Nucleus accumbens (tissue), 56 donors: ENCODE measurements around the gene ATAD1.
"Not testable (repeated sequence)": the region's sequence is repeated elsewhere in the genome, so short reads cannot be mapped to it uniquely, and the experiment has no call there.

ENCODE experiments used
- DNase-seq, 56 donors: peaks; one replicate each; lab custom pipeline; 2025; lab: John Stamatoyannopoulos, UW

Gene ATAD1

DNA sequence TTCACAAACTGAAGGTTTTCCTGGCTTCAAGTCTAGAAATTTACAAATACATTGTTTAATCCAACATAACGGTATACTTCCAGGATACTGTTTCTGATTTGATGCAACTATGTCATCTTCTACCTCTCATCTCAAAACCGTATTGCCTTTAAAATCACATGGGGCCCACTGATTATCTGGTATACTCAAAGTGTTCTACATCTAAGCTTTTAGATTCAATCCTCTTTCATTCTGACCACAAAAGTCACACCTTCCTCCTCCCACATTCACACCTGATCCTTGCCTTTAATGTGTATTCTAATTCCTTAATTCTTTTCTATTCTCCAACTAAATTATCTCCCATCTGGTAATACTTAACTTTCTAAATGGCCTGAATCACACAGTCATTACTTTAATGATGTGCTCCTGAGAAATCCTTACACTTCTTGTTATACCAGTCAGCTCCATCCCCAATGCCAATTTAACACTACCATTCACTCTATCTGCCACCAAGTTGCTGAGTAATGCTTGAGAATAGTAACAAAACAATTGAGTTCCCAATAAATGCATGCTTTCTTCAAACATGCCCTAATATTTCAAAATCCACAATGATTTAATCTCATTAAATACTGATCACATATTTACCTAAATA lies 13.0 kb downstream of the ATAD1 start:
- no peak for DNase-seq

DNA sequence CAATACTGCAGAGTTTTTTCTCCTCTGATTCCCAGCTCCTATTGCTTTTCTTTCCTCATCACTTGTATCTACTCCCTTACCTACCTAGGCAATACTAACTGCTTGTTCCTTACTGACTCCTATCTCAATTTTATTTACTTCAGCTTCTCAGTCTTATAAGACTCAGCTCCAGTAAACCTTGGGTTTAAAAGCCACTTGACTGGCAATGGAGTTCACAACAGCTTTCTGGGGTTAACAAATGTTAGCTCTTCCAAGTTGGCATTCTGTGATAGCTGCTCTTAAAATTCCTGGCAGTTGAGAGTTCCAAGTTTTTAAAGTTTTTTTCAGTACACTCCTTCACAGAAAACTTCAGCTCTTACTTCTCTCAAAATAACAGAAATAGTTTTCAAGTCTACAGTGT lies 14.2 kb downstream of the ATAD1 start:
- no peak for DNase-seq

DNA sequence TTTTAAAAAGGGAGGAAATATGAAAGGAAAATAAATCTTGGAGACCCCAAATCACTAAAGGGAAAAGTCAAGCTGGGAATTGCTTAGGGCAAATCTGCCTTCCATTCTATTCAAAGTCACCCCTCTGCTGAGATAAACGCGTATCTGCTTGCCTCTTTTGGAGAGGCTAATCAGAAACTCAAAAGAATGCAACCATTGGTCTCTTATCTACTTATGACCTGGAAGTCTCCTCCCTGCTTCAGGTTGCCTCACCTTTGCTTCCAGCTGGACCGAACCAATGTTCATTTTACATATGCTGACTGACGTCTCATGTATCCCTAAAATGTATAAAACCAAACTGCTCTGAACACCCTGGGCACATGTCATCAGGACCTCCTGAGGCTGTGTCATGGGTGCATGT lies 14.7 kb downstream of the ATAD1 start:
- DNase-seq: no peak

DNA sequence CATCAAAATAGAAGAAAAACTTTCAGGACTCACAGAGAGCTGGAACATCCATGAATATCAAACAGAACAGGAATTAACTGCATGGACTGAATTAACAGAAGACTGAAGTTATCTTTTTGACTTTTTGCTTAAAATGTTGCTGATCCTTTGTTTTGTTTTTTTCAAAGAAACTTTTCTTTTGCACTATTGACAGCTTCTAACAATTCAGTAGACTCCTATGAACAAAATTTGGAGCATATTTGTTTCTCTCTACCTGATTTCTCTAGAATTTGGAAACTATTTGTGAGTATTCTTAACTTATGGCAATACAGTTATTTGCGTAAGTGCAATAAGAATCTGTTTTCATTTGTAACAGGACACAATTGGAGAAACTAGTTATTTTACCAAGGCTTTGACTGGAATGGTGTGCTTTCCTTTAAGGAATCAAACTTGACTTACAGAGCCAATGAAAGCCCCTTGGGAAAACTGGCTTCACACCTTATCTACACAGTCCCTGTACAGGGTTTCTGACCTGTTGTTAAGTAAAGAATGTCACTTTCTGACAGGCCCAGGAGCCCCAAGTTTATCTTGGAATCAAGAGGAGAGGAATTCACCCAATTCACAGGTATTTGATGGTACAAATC lies 16.1 kb downstream of the ATAD1 start:
- not testable (repeated sequence) for DNase-seq

DNA sequence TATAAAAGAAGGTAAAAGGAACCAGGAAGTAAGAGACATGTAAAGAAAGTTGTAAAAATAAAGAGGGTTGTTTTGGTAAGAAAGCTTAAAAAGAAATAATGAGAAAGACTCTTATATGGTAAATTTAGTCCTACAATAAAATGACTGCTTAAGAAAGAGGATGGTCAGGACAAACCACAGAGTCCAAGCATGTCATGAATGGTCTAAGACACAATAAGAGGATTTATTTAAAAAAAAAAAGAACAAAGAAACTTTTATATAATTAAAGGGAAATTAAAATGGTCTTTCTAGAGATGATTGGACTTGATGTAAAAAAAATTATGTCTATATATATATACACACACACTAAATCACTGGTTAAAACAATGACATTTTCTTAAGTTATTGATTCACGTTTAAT lies 18.2 kb downstream of the ATAD1 start:
- DNase-seq: no peak

DNA sequence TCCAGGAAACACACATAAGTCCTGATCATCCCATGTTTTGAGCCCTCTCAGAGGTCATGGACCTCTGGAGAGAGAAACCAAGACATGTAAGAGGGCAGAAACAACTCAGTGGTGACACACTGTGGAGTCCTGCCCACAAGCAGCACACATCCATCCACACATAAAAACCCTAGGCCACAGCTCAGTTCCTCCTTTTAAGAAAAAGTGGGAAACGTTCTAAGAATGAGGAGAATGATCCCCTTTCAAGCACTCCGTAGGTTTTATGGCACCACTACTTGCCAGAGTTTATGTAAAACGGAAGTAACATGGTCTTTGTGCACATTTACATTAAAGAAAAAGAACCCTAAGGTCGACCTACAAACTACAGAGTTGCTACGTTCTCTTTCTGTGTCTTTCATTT lies 19.9 kb downstream of the ATAD1 start:
- no peak for DNase-seq

DNA sequence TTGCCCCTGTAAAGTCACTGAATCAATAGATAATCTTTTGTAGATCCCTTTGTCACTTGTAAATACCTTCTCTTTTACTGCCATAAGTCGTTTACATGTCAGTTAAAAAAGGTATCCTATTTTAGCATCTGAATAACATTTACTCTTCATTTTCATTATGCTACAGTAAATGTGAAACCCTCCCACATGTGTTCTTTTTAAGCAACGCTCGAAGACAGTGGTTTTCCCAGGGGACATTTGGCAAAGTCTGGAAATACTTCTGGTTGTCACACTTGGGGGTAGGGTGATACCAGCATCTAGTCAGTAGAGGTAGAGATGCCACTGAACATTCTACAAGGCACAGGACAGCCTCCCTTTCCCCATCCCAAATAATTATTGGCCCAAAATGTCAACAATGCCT lies 23.7 kb downstream of the ATAD1 start:
- DNase-seq: no peak

DNA sequence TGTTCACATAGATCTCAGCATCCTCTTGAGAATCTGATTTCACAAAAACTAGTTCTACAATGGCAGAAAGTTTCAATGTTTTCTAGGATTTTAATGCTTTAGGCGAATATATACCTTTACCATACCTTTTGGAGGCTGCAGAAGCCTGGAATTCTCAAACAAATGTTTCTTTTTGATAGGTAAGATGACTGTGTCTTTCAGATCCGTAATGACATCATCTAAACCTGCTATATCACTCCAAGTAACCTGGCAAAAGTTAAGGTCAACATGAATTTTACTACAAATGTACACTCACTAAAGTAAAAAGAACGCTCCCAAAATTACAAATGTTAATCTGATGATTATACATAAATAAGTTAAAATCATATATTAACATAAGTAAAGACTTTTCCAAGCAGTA lies 27.8 kb downstream of the ATAD1 start:
- DNase-seq: no peak

DNA sequence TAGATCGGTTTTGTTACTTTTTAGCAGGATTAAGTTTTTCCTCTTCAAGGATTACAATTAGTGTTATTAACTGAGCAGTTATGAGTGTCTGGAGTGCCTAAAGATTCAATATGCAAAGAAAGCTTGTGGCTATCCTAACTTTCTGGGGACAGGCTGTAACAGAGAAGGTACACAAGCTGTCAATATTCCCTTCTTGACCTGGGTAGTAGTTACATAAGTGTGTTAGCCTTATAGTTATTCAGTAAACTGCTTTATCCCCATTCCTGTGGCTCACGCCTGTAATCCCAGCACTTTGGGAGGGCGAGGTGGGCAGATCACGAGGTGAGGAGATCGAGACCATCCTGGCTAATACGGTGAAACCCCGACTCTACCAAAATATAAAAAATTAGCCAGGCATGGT lies 31.6 kb downstream of the ATAD1 start:
- no peak for DNase-seq

DNA sequence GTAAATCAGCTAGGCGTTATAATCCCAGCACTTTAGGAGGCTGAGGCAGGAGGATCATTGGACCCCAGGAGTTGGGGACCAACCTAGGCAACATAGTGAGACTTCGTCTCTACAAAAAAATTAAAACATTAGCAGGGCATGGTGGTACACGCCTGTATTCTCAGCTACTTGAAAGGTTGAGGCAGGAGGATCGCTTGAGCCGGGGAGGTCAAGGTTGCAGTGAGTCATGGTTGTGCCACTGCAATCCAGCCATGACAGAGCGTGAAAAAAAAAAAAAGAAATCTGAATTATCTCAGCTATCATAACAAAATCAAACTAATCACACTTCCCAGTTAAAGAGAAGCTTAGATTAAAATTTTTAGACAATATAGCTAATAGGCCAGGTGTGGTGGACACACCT lies 35.3 kb downstream of the ATAD1 start:
- DNase-seq: no peak

DNA sequence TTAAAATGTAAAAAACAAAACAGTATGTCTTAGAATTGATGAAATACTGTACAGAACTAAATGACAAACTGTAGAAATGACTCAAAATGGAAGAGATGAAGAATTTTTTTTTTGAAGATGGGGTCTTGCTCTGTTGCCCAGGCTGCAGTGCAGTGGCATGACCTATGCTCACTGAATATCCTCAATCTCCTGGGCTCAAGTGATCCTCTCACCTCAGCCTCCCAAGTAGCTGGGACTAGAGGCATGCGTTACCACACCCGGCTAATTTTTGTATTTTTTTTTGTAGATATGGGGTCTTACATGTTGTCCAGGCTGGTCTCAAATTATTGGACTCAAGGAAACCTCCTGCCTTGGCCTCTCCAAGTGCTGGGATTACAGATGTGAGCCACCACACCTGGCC lies 36.5 kb downstream of the ATAD1 start:
- no peak for DNase-seq

DNA sequence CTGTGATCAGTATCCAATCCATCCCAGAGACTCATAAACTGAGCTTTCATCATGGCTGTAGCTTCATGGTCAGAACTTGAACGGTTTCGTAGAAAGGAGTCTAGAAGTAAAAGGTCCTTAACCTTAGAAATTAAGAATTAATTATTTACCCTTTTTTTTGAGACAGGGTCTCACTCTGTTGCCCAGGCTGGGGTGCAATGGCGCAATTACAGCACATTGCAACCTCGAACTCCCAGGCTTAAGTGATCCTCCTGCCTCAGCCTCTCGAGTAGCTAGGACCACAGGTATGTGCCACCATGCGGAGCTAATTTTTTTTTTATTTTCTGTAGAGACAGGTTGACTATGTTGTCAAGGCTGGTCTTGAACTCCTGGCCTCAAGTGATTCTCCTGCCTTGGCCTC lies 41.7 kb downstream of the ATAD1 start:
- DNase-seq: no peak

DNA sequence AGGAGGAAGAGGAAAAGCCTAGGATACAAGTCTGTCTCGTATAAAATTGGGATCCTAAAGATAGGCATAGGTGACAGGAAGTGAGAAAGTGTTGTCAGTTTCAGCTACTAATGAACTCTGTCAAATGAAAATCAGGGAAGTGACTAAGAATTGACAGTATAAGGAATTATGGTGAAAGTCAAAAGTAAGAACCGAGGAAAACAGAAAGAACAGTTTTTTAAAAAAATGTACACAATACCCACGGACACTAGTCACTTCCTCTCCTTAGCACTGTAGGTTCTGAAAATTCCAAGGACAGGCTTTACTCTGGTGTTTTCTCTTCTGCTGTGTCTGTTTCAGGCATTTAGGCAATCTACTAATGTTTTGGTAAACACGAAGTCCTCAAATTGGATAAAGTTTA lies 42.3 kb downstream of the ATAD1 start:
- no peak for DNase-seq

DNA sequence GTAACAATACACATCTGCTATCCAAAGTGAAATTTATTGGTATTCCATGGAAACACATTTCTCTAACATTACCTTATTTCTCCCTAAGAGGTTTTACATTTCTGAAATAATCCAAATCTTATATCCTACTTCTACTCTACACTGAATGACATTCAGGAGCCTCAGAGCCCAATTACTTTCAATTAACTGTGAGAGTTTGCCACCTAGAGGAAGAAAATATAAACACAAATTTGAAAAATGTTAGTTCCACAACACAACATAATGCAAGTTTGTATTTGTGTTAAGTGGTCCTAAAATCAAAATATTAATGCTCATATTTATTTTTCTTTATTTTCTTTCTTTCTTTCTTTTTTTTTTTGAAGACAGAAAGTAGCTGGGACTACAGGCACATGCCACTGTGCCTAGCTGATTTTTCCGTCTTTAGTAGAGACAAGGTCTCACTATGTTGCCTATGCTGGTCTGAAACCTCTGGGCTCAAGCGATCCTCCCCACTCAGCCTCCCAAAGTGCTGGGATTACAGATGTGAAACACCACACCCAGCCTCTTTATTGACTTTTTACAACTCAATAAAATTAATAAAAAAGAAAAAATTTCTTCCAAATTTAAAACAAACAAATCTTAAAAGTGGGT lies 46.0 kb downstream of the ATAD1 start:
- no peak for DNase-seq

DNA sequence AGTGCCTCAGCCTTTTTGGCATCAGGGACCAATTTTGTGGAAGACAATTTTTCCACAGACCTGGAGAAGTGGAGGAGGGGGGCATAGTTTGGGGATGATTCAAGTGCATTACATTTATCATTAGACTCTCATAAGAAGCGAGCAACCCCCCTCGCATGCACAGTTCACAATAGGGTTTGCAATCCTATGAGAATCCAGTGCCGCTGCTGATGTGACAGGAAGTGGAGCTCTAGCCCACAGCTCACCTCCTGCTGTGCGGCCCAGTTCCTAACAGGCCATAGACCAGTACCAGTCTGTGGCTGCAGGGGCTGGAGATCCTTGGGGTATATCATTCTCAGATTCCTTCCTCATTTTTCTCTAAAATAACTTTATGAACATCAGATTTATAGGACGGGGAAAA lies 50.8 kb downstream of the ATAD1 start:
- no peak for DNase-seq

DNA sequence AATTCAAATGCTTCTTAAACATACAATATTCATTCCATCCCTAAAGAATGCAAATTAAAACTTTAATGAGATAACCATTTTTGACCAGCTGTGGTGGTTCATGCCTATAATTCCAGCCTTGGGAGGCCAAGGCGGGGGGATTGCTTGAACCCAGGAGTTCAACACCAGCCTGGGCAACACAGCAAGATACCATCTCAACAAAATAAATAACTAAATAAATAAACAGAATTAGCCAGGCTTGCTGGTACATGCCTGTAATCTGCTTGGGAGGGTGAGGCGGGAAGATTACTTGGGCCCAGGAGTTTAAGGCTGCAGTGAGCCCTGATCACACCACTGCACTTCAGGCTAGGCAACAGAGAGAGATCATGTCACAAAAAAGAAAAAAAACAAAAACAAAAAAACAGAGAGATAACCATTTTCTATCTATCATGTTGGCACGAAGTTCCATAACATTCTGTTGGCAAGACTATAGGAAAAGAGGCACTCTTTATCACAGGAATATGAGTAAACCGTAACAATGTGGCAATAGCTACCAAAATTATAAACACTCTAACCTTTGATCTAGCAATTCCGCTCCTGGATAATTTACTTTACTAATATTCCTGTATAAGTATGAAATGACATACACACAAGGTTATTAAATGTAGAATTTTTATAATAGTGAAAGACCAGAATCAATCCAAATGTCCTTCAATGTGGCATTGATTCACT lies 52.2 kb downstream of the ATAD1 start:
- DNase-seq: no peak

DNA sequence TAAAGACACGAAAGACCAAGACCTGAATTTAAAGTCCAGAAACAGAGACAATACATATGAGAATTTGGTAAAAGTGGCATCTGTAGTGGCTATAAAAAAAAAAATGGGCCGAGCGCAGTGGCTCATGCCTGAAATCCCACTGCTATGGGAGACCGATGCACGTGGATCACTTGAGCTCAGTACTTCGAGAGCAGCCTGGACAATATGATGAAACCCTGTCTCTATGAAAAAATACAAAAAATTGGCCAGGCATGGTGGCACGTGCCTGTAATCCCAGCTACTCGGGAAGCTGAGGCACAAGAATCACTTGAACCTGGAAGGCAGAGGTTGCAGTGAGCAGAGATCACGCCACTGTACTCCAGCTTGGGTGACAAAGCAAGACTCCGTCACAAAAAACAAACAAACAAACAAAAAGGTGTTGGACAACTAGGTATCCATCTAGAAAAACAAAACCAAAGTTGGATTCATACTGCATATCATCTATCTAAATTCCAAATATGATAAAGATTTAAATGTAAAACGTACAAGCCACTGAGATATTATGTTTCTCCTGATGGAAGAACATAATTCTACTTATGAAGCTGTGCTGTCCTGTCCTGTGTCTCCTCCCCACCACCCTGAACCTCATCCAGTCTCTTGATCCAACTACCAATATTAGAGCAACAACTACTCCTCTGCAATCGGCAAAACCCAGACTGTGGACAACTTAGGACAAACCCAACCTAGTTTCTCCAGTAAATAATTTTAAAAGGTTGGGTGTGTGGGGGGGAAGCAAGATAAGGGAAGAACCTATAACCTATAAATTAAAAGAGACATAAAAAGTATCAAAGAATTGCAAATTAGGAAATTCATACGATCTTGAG lies 53.7 kb downstream of the ATAD1 start:
- no peak for DNase-seq

DNA sequence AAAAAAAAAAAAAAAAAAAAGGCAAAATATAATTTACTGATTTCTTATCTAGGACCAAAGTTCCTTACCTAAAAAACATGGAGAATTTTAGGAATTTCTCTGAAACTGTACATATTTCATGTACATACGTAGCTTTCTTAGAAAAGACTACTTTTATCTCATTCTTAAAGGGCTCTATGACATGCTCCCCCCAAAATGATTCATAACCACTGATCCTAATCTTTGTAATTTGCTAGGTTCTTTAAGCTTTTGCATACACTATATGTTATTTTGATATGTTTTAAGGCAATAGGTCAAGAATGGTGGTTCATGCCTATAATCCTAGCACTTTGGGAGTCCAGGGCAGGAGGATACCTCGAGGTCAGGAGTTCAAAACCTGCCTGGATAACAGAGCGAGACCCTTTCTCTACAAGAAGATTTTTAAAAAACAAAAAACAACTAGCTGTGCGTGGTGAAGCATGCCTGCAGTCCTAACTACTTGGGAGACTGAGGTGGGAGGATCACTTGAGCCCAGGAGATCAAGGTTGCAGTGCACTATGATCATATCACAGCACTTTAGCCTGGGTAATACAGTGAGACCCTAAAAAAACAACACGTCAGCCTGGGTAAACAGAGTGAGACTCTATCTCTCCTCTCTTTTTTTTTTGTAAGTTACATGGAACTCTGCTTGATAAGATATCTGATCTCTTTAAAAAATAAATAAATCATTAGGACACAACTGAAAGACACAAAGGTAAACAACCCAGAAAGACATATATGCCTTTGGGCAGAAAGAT lies 54.8 kb downstream of the ATAD1 start:
- DNase-seq: no peak

DNA sequence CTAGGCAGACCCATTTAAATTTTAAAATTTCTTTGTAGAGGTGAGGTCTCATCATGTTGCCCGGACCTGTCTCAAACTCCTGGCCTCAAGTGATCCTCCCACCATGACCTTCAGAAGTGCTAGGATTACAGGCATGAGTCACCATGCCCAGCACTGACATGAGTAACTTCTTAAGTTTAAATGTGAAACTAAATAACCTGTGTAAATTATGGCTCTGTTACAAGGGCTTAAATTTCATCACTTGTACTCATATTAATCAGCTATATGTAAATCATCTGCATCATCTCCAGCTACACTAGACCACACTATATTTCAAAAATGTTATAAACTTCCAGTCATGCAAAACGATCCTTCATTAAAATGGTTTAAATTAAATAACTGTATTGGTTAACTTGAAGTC lies 56.1 kb downstream of the ATAD1 start:
- DNase-seq: no peak

DNA sequence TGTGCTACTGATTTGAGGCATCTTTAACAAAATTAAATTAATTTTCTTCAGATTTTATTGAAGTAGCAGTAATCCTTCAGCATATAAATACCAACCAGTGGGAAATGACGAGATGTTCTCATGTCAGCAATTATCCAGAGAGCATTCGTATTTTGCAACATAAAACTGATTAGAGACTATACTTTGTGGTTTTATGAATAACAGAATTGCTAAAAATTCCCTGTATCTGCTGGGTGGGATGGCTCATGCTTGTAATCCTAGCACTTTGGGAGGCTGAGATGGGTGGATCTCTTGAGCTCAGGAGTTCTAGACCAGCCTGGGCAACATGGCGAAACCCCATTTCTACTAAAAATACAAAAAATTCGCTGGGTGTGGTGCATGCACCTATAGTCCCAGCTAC lies 56.9 kb downstream of the ATAD1 start:
- DNase-seq: no peak
